B cell (primary cell): ENCODE results near the gene SENP8.

Experiments used
- EZH2 ChIP-seq: IDR thresholded peaks from 2 replicates; pipeline ENCODE4 v1.6.1; 2012; ENCODE audit warnings: borderline replicate concordance, low read depth, mild to moderate bottlenecking, moderate library complexity, low read length; ENCODE audit not compliant: insufficient read depth, poor library complexity, severe bottlenecking
- TF ChIP-seq, protein P1 (sequence below): fragments of 200-600 bp; IDR thresholded peaks from one replicate; pipeline ENCODE4 v1.8.0; 2022; ENCODE audit warnings: antibody characterized with exemption, mild to moderate bottlenecking

DNA sequence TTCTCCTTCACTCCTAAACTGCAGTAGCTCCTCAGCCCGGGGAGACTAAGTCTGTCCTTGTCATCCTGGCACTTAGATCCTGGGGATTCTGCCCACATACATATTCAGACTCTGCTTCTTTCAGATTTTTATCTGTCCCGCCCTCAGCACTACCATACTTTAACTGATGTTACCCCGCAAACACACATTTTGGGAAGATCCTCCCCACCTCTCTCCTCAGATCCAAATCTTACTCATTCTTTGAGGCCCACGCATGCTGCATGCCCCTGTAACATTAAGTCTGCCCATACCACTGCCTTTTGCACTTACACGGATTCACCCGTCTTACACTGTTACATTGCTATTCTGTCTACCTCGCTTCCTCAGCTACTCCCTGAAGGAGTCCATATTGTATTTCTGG, 36.1 kb downstream of the SENP8 start:
- TF ChIP-seq, protein P1, sequence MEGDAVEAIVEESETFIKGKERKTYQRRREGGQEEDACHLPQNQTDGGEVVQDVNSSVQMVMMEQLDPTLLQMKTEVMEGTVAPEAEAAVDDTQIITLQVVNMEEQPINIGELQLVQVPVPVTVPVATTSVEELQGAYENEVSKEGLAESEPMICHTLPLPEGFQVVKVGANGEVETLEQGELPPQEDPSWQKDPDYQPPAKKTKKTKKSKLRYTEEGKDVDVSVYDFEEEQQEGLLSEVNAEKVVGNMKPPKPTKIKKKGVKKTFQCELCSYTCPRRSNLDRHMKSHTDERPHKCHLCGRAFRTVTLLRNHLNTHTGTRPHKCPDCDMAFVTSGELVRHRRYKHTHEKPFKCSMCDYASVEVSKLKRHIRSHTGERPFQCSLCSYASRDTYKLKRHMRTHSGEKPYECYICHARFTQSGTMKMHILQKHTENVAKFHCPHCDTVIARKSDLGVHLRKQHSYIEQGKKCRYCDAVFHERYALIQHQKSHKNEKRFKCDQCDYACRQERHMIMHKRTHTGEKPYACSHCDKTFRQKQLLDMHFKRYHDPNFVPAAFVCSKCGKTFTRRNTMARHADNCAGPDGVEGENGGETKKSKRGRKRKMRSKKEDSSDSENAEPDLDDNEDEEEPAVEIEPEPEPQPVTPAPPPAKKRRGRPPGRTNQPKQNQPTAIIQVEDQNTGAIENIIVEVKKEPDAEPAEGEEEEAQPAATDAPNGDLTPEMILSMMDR, result no peak
- TF ChIP-seq EZH2, result no peak
